NCI-H82 treated with DMSO at 0.1 percent for 48 hours (cell line): ENCODE results near the gene CELF6.

Experiments used
- DNase-seq: peaks from one replicate; lab custom pipeline; 2025; ENCODE audit not compliant: unreplicated experiment; lab: John Stamatoyannopoulos, UW

The CELF6 gene

DNA sequence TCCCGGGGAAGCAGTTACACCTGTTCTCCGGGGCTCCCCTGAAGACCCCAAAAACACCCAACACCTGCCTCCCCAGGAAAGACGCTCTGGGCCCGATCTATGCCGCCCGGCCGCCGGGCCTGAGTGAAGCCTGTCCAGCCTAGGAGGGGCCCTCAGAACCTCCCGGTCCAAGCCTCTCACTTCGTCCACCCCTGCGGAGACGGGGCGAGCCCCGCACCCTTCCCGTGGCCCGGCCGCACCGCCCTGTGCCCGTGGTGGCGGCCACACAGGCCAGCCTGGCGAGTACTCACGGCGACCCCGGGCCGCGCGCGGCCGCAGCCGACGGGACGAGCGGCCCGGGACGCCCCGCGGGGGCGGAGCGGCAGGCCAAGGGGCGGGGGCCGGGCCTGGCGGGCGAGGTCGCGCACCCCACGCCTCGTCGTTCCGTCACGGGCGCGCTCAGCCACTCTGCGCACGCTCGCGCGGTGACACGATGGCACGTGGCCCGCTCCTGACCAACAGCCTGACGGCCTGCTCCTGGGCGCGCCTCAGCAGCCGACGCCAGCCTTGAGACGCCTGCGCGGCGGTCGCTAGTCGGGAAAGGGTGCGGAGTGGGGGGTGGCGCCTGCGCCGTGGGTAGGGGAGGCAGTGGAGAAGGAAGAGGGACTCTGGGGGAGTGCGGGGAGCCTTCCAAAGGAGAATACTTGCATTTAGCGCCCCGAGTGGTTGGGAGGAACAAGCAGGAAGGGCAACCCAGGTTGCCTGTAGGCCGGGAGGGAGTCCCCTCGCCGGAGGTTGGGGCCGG lies 47.6 kb downstream of the CELF6 start, which contains the start of gene PARP6:
Gene PARP6 (minus strand): TSS at position 342 of the 784 bp plus-strand sequence. CDS start 5,077 bp downstream, outside the sequence.
- DNase-seq: peak; percentile 84

DNA sequence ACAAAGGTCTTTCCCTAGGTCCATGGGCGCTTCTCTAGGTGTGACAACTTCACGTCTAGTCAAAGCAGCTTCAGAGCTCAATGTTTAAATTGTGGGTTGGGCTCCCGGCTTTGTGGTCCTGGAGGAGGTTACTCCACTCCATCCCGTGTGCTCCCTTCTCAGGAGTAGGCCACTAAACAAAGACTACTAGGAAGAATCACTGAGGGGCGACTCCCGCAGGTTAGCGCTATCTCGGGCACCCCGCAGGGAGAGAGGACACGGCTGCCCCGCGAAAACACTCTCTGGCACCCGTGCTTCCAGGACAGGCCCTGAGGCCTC lies 48.1 kb downstream of the CELF6 start:
- no peak for DNase-seq

DNA sequence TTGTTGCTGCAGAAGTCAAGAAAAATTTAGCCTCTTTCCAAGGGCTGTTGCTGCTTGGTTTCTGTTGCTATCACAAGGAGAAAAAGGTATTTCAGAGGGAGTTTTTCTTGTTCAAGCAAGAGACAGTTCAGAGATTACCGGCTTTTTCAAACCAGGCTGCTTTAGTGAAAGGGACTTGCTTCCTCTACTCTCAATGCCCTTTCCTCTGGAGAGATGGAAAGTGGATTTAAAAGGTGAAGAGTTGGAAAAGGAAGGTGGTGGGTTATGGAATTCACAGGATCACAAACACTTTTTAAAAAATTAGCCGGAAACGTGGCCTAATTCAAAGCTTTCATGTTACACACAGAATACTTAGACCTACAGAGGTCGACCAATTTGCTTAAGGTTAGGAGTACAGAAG lies 48.7 kb downstream of the CELF6 start:
- DNase-seq: no peak

DNA sequence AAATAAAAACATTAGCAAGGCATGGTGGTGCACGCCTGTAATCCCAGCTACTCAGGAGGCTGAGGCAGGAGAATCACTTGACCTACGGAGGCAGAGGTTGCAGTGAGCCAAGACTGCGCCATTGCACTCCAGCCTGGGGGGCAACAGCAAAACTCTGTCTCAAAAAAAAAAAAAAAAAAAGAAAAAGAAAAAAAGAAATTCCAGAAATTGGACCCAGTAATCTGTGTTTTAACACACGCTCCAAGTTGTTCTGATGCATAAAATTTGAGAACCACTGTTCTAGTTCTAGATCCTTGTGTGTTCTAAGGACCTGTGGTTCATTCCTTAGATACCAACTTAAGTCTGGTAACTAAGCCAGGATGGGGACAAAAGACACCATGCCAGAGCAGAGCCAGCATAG lies 50.2 kb downstream of the CELF6 start:
- no peak for DNase-seq

DNA sequence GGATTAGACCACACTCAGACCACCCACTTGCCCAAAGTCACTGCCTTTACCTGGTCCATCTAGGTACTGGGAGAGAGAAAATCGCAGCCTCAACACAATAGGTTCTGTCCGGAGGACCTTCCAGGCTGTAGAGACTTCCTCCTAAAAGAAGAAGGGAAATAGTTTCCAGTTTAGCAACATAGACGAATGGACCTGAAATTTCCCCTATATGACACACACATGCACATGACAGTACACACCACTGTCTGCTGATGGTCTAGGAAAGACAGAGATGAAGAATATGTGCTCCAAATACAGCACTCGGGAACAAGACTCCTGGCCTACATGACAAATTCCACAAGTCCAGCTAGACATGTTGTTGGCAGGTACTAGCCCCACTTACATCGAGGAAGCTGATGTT lies 54.9 kb downstream of the CELF6 start:
- no peak for DNase-seq

DNA sequence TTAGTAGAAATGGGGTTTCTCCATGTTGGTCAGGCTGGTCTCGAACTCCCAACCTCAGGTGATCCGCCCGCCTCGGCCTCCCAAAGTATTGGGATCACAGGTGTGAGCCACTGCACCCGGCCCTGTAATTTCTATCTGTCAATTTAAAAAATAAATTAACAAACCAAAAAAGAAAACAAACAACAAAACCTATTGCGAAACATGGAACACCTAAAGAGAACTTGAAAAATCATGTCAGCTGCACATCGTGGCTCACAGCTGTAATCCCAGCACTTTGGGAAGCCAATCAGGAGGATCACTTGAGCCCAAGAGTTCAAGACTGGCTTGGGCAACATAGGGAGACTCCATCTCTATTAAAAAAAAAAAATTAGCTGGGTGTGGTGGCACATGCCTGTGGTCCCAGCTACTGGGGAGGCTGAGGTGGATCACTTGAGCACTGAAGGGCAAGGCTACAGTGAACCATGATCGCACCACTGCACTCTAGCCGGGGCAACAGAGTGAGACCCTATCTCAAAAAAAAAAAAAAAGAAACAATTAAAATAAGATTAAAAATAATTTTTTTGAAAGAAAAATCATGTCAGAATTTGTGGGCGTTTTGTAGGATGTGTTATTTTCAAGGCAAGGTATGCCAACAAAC lies 67.2 kb downstream of the CELF6 start:
- DNase-seq: no peak

DNA sequence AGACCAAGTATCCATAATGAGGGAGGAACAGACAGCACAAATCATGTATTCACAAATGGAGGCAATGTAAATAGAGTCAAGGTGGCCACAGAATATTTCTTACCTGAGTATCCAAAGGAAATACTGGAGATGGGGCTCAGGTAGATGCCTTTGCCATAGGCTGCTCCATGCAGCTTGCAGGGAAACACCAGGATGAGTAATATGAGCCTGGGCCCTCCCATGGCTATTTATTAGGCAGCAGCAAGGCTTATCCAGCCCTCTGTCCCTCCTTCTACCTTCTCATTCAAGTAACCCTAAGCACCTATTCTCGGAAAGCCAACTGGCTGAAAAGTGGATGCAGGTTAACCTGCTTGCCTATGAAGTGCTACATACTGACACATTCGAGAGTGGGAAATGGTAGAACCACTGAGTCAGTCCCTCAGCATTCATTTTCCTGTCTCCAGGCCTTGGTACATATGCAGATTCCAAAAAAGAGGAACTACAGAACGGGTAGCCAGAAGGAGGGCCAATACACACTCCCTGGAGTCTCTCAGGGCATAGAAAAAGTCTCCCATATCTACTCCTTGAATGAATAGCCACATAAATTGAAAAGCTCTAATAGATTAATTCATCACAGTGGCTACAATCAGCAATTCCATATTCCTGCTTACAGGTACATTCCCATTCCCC lies 70.7 kb downstream of the CELF6 start:
- DNase-seq: no peak

DNA sequence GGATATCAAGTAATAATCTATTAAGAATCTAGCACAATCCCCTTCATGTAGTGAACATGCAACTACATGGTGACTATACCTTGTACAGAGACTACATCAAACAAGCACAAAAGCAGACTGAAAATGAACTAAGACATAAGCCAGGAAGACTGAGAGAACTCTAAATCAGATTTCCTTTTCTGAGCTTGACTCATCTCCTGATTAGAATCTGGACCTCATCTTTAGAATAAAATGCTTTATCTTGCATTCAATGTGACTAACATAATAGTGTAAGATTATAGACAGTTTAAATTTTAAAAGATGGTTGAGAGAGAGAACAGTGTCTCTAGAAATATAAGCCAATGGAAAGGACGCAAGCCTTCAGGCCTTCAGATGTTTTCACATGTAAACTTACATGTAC lies 71.4 kb downstream of the CELF6 start:
- no peak for DNase-seq

DNA sequence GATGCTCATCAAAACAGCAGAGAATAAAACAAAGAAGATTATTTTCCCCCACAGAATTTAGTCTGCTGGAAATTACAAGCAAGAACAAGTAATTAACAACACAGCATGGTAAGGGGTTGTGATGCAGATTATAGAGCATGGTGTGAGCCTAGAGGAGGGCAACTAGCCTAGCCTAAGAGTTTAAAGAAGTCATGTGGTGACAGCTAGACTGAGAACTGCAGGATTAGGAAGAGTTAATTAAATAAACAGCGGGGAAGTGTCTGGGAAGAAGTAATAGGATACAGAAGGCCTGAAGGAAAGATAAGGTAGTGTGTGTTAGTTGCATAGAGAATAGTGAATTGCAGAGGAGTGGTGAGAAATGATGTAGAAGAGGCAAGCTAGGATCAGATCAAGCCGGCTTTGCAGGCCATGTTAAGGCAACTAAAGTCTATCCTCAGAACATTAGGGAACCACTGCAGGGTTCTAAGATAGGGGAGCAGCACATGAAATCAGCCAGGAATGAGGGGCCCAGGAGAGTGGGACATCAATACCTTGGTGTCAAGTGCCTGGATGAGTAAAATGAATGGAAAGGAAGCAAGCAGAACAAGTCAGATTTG lies 77.1 kb downstream of the CELF6 start:
- peak; percentile 98 for DNase-seq

DNA sequence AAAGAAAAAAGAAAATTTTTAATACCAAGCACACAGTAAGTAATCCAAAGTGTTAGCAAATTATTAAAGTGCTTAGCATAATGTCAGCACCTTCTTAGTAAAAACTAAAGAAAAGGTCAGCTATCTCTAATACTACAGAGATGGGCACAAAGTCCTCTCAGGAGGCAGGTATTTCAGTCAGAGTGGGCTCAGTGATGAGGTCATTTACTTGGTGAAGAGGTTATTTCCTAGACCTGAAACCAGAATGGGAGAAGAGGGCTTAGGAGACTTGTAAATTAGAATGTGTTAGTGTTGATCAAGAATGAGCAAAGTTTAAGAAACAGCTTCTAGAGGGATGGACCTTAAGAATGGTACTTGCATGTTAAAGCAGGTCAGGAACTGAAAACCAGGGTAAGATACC lies 80.3 kb downstream of the CELF6 start:
- DNase-seq: no peak

DNA sequence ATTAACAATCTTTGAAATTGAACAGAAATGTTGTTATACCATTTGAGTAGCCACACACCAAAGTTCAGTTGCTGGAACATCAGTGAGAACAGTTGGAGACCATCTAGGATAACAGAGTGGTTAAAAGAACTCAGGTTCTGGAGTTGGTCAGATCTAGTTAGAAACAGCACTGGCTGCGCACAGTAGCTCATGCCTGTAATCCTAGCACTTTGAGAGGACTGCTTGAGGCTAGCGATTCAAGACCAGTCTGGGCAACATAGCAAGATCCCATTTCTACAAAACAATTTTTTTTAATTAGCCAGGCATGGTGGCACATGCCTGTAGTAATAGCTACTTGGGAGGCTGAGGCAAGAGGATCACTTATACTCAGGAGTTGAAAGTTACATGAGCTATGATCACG lies 81.4 kb downstream of the CELF6 start:
- DNase-seq: no peak

DNA sequence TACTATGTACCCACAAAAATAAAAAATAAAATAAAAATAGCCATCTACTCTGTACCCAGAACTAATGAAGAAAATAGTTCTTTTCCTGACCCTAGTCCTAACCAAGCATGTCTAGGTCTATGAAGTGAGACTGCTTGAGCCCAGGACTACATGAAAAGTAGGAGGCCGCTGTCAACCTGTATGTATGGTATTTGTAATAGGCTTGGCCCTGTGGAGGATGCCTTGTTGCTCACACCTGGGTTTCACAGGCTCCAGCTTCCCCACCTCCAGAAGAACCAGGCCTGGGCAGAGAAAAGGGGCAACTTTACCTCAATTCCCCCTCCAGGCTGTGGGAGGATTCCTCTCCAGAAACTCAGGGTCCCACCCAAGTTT lies 82.1 kb downstream of the CELF6 start:
- DNase-seq: no peak

DNA sequence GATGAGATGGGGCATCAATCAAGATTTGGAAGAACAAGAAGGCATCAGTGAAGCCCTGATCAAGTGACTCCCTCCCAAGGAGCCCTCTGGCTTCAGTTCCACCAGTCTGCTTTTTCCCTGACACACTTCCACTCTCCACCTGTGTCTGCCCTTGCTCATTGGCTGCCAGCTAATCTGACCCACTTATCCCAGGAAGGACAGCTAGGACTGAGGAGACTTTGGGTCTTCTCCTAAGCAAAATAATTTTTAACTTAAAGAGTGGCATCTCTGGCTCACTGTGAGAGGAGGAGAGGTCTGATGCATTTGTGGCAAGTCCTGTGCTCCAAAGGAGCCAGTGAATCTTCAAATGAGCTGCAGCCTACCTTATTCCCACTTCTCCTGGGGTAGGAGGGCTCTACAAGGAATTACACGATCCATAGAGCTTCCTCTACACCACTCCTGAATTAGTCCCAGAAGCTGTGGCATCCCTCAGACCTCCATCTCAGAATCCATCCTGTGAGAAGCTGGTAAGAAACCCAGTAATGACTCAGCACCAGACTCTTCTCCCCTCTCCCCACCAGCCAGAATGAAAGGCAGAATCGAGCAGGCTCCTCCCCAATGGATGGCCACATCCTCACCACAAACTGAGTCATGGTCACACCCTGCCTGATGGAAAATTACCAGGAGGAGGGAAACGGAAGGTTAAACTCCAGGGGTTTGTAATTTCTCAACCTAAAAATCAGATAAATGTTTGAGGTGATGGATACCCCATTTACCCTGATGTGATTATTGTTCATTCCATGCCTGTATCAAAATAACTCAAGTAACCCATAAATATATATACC lies 82.7 kb downstream of the CELF6 start:
- DNase-seq: peak; percentile 46

DNA sequence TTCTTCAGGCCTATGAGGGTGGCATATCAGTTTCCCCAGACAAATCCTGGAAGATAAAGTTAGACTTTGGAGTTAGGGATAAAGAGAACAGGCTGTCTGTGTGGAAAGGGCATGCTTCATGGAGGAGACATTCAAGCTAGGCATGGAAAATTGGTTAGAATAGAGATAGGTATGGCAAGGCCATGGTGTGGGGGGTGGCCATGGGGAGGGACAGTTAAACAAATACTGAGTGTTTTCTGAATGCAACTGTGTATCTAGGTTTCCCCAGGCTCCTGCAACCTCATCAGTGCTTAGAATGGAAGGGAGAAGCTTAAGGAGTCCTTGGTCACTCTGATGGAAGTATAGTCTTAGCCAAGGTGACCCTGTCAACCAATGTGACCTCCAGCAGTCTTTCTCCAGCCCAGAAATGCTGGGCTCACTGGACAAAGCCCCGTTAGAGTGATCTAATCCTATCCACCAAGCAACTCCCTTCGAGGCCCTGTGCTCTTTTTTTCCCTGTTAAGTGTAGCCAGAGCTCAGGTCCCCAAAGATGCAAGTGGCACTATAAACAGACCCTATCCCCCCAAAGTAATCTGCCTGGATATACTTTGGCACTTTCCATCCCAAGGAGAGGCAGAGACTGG lies 83.5 kb downstream of the CELF6 start:
- DNase-seq: no peak

DNA sequence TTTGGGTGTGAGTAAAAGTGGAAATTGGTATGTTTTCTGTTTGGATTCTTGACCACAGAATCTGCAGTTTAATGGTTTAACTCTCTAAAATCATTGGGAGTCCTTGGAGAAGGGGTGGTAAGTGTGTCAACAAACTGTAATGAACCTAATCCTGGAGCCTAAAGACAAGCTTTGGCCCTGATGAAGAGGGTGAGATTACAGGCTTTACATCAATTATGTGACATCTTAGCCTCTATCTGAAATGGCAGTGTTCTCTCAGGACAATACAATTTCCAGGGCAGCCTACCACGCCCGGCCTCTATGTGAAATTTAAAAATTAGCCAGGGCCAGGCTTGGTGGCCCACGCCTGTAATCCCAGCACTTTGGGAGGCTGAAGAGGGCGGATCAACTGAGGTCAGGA lies 84.7 kb downstream of the CELF6 start:
- DNase-seq: peak; percentile 56
